Cardiac atrium fibroblast (primary cell): ENCODE measurements around the gene ANKRD34C. TPM values are rescaled to one million over a fixed set of nuclear protein-coding genes. Genes with fewer than 3 reads are reported as not detected.

Source experiments
- total RNA-seq: library from RNA; depleted of rRNA; stranded (reverse); fragments of >200 nt; gene quantifications from 2 replicates; pipeline ENCODE4 v1.2.3, GENCODE V29; 2015

ANKRD34C gene
- total RNA-seq = not detected in 2 replicates

DNA sequence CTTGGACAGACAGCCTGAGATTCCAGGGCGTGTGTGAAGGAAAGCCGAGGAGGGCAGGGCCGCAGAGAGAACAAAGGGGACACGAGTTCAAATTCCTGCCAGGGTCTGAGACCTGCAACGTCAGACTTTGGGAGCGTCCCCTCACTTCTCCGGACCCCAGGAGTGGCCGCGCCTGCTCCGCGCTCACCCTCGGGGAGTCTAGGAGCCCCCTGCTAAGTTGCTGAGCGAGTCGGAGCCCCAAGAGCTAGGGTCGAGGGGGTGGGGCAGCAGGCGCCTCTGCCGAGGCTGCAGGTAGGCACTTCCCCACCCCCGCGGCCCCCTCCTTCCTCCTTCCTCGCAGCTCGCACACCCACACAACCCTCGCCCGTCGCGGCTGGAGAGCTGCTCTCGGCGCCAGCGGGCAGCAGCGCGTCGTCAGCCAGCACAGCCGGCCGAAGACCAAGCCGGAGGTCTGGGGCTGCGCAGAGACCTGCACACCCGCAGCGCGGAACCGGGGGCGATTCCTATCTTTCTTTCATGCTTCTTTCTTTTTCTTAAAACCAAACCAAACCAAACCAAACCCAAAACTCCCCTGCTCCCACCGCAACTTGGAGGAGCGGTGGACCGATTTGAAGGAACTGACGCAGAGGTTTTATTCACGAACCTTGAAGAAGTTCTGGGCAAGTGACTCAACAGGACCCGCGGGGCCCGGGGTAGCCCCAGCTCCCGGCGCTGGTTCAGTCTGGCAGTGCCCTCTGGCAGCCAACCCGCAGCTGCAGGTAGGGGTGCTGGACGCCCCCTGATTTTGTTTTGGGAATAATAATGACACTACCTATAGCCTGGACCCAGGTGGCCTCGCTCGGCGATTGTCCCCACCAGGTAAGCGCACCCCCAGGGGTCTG is at the start of gene ANKRD34C:
Gene ANKRD34C (plus strand): TSS at position 352 of the 881 bp plus-strand sequence. CDS start 10,563 bp downstream, outside the sequence.

DNA sequence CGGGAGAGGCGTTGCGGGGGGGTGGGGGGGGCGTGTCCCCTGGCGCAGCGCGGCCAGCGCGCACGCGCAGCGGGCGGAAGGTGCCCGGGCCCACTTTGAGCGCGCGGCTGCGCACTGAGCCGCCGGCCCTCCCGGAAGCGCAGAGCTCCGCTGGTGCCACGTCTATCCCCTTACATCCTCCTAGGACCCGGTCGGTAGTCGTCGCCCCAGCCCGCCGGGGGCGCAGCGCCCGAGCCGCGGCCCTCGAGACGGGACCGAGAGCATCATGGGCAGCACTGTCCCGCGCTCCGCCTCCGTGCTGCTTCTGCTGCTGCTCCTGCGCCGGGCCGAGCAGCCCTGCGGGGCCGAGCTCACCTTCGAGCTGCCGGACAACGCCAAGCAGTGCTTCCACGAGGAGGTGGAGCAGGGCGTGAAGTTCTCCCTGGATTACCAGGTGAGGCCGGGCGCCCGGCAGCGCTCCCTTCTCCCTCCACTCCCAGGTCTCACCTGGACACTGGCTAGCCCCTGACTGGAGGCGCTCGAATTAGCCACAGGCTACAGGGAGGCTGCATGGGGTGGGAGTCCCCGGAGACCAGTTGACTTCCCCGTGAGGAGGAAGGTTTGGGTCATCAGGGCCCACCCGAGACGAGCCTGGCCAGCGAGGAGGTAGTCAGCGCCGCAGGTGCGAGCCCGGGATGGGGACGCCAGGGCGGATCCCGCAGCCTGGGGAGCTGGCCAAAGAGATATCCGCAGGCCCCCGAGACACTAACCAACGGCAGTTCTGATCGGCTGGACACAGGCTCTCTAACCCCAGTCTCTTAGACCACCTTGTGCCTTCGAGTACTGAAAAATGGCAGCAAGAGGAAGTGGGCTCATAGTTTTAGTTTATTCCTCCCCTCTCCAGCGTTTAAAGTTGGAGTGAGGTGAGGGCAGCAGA is 28.7 kb downstream of the ANKRD34C start, which contains the start of gene TMED3:
Gene TMED3 (plus strand): TSS at position 128 of the 916 bp plus-strand sequence. CDS start 138 bp downstream, at position 266.

Other genes starting within 250 kb of the ANKRD34C start
- not detected in 2 replicates for gene RASGRF1, start 191.9 kb upstream of the ANKRD34C start, total RNA-seq
- 196 and 253 TPM in 2 replicates for gene TMED3, start 28.4 kb downstream of the ANKRD34C start, total RNA-seq
- 0.36 and 0.49 TPM in 2 replicates for gene MINAR1, start 149.6 kb downstream of the ANKRD34C start, total RNA-seq